GM19468 (cell line): ENCODE results near the gene TMEM18.

Source experiments
- ATAC-seq: cut with Tn5 transposase; IDR thresholded peaks from one replicate; pipeline ENCODE4 v1.9.1; 2021; ENCODE audit warnings: mild to moderate bottlenecking, moderate library complexity, moderate number of reproducible peaks; ENCODE audit not compliant: unreplicated experiment; ENCODE audit errors: extremely low read depth

The TMEM18 gene

GRCh38 chr2:674321-674985 is 2.8 kb downstream of the TMEM18 start:
- ATAC-seq, result no peak

- ATAC-seq, result no peak
These were observed 3.4 kb downstream of the TMEM18 start for GRCh38 chr2:673615-674320.

GRCh38 chr2:673016-673415 is 4.2 kb downstream of the TMEM18 start:
- no peak for ATAC-seq

GRCh38 chr2:672606-672905 is 4.7 kb downstream of the TMEM18 start:
- ATAC-seq, result no peak

DNA sequence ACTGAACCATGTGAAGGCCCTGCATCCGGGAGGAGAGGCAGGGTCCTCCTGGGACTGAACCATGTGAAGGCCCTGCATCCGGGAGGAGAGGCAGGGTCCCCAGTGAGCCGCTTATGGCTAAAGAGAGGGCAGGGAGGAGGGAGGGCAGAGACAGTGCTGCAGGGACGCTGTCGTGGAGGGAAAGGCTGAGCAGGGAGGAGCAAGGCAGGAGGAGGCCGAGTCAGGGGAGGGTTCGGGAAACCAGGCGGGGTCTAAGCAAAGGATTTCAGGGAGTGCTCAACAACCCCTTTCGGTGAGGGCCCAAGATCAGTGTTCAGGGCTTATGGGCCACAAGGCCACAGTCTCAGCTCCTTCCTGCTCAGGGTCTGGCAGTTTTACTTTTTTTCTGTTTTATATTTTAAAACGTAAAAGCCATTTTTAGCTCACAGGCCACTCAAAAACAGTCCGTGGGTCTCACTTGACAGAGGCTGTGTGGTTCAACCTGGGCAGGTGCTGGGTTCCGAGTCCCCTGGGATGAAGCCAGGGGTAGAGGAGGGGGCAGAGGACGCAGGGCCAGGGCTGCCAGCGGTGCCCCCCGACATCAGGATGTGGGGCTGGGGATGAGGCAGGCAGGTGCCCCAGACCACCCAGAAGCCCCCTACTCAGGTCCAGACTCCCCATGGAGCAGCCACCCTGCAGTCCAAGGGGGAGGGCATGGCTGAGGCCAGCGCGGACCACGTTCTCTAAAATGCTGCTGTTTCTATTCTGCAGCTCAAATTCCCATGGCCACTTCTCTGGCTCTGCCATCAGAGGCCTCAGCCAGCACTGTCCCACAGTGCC is 5.2 kb downstream of the TMEM18 start:
- ATAC-seq, result no peak

DNA sequence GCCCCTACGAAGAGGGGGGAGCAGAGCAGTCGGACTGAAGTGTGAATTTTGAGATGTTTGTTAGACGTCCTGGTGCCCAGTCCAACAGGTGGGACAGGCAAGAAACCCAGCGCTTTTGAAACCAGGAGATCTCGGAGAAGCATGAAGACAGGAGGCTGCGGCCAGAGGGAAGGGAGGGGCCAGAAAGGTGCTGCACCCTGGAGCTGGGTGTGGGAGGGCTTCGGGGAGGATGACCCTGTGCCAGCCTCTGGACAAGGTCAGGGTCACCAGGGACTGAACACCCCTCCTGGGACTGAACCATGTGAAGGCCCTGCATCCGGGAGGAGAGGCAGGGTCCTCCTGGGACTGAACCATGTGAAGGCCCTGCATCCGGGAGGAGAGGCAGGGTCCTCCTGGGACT is 6.1 kb downstream of the TMEM18 start:
- no peak for ATAC-seq

- no peak for ATAC-seq
These were observed 6.6 kb downstream of the TMEM18 start for GRCh38 chr2:670637-671036.

DNA sequence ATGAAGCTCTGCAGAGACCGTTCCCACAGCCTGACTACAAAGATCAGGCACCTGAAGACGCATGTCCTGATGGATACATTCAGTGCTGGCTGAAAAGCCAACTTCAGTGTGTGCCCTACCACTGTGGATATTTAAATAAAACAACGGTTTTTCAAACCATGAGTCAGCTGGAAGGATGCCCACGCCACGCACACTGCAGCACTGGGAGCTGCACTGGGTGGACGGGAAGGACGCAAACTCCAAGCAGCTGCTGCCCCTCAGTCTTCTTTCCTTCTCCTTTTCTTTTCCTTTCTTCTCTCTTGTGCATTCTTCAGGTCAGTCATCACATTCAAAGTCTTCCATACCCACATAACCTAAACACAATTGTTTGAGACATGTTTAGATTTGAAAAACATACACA is 7.9 kb downstream of the TMEM18 start:
- no peak for ATAC-seq

DNA sequence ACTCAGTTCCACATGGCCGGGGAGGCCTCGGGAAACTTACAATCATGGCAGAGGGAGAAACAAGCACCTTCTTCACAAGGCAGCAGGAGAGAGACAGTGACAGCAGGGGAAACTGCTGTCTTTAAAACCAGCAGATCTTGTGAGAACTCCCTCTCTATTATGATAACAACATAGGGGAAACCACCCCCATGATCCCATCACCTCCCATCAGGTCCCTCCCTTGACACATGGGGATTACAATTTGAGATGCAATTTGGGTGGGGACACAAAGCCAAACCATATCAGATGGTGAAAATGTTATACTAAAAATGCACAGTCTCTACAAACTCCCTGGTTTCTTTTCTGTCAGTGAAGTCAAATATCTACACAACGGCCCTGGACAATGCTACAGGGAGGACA is 9.2 kb downstream of the TMEM18 start:
- ATAC-seq, result no peak

DNA sequence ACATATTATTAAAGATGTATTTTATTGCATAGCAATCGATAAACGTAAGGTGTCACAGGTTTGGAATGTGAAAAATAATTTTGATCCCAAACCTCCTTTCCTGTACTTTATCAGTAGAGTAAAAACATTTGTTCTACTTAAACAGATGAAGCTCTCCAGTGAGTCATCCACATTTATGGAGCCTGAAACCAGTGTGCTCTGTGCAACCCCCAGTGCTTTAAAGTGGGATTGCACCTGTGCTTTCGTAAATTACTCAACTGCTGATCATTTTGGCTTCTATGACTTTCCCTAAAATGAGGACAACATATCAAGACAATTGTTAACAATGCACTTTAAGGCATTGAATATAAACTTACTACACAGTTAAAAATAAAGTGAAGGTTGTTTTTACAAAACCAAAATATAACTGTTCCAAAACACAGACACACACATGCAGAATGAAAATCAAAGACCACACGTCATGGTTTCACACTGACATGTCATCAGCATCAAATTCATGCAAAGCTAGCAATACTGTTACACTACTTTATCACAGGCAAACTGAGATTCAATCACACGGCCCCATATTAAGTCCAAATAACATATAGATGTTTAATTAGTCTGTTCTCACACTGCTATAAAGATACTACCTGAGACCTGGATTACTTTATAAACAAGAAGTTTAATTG is 9.7 kb downstream of the TMEM18 start:
- no peak for ATAC-seq

DNA sequence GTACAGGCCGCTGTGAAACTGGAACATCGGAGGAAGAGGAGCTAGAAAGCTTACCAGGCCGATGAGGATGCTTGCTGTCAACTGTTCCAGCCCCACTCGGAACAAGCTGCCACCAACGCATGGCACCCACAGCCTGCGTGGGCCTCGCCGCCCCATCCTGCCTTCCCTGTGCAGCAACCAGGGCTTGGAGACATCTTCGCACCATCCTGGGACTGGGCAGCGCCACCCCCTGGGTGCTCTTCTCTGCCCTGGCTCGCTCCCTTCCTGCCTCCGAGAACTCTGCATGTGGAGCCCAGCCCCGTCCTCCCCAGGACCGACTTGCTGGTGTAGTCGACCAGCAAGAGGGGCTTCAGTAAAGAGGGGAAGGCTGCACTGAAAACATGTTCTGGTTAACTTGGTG is 10.8 kb downstream of the TMEM18 start:
- no peak for ATAC-seq

- no peak for ATAC-seq
These were observed 11.7 kb downstream of the TMEM18 start for GRCh38 chr2:665340-666073.

GRCh38 chr2:664063-664462 is 13.1 kb downstream of the TMEM18 start:
- ATAC-seq, result no peak

DNA sequence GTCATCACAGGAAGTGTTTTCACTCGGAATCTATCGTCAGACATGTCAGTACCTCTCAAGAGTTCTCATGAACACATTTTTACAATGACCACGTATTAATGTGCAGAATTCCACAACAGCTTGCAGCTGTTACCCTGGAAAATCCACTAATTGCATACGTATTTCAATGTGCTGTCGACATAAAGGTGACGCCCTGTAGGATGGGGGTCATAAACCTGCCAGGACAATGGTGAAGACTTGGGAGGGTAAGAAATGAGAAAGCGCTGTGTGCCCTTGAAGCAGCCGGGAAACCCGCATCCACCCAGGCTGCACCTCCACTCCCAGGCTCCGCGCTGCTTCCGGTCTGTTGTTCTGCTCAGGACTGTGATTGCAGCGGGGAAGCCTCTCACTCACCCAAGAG is 14.0 kb downstream of the TMEM18 start:
- ATAC-seq, result no peak

- no peak for ATAC-seq
These were observed 15.9 kb downstream of the TMEM18 start for GRCh38 chr2:661360-661635.

DNA sequence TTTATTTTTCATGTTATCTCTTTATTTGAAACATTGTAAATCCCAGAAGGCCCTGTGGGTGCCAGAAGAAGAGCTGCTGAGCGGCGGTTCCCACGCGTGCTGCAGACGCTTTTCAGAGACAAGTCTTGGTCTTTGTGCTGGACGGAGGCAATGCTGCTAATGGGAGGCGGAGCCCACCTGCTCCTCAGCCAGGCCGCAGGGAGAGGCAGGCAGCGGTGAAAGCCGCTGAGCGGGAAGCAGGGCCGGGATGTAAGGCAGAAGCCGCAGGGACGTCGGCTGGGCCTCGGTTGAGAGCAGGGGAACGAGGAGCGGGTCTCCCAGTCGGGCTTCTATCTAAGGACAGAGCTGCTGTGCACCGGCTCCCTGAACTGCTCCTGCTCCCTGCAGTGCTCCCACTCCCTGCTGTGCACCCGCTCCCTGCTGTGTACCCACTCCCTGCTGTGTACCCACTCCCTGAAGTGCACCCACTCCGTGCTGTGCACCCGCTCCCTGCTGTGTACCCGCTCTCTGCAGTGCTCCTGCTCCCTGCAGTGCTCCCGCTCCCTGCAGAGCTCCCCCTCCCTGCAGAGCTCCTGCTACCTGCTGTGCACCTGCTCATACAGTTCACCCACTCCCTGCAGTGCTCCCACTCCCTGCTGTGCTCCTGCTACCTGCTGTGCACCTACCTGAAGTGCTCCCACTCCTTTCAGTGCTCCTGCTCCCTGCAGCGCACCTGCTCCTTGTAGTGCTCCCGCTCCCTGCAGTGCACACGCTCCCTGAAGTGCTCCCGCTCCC is 16.4 kb downstream of the TMEM18 start:
- no peak for ATAC-seq

GRCh38 chr2:660029-660428 is 17.2 kb downstream of the TMEM18 start:
- no peak for ATAC-seq

DNA sequence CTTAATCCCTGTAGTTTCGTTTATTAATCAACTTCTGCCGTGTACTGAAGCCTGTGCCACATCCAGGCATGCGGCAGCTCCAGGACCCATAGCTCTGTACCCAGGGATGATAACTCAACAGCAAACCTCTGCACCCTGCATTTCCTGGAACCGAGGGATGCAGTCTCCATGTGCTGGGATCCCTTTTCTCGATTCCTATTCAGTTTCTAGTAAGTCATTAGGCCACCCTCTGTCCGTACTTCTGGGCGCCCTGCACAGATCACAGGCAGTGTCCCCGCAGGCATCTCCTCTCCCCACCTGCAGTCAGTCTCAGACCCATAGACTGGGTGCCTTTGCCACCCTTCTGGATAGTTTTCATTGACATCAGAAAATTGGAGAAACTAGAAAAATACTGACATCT is 18.8 kb downstream of the TMEM18 start:
- ATAC-seq, result no peak

GRCh38 chr2:657766-658165 is 19.4 kb downstream of the TMEM18 start:
- ATAC-seq, result no peak

DNA sequence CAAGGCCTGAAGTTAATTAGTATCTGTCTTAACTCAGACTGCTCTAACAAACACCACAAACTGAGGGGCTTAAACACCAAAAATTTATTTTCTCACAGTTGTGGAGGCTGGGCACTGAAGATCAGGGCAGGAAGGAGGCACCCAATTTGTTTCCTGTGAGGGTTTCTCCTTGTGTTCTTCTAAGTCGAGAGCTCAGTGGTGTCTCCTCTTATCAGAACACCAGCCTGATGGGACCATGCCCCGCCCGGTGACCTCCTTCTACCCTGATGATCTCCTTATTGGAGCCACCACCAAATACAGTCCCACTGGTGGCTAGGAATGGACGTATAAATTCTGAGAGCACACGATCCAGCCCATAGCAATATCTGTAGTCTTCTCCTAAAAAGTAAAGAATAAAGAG is 20.5 kb downstream of the TMEM18 start:
- no peak for ATAC-seq
